ENCODE measurements around the gene PTPN14.

DNA sequence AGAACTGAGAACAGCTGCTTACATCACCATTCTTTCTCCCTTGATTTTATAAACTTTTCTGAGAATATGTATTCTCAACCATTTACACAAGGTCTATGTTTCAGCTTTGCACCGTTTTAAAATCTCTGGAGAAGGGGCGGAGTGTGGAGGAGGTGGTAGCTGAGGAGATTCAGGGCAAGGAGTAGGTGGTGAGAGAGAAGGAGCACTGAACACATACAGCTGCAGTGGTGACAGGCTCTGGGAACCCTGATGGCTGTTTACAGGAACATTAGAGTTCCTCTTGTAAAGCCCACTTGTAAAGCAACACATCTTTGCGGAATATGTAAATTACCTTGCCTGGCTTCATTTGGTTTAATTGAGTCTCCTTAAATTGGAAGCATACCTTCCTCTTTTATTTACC, 180.8 kb downstream of the PTPN14 start:
- TF ChIP-seq, protein P1, sequence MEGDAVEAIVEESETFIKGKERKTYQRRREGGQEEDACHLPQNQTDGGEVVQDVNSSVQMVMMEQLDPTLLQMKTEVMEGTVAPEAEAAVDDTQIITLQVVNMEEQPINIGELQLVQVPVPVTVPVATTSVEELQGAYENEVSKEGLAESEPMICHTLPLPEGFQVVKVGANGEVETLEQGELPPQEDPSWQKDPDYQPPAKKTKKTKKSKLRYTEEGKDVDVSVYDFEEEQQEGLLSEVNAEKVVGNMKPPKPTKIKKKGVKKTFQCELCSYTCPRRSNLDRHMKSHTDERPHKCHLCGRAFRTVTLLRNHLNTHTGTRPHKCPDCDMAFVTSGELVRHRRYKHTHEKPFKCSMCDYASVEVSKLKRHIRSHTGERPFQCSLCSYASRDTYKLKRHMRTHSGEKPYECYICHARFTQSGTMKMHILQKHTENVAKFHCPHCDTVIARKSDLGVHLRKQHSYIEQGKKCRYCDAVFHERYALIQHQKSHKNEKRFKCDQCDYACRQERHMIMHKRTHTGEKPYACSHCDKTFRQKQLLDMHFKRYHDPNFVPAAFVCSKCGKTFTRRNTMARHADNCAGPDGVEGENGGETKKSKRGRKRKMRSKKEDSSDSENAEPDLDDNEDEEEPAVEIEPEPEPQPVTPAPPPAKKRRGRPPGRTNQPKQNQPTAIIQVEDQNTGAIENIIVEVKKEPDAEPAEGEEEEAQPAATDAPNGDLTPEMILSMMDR (conservative IDR thresholded peaks at IDR 0.05), result no peak
- no peak for TF ChIP-seq ZFX (IDR thresholded peaks at IDR 0.05)

All from C4-2B (cell line).